Eye (tissue), 1 donor: Measurements from ENCODE around the gene SLC11A2.
A peak's percentile ranks its signal among the peaks of the same experiment; 100 is the strongest.
"Not testable (repeated sequence)": the region's sequence is repeated elsewhere in the genome, so short reads cannot be mapped to it uniquely, and the experiment has no call there.

Source experiments
- DNase-seq: peaks from one replicate; pipeline ENCODE4 v3.0.0-alpha.2; 2015

The SLC11A2 gene

DNA sequence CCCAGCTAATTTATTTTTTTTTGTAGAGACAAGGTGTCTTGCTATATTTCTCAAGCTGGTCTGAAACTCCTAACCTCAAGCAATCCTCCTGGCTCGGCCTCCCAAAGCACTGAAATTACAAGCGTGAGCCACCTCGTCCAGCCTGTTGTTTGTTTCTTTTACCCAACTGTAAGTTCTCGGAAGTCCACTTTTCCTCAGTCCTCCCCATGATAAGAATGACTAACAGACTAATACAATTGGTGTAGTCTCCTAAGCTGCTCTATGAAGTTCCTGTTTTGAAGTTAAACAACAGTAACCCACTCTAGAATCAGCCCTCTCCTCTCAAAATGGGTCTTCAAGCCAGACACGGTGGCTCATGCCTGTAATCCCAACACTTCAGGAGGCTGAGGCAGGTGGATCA lies 37.3 kb downstream of the SLC11A2 start:
- no peak for DNase-seq

DNA sequence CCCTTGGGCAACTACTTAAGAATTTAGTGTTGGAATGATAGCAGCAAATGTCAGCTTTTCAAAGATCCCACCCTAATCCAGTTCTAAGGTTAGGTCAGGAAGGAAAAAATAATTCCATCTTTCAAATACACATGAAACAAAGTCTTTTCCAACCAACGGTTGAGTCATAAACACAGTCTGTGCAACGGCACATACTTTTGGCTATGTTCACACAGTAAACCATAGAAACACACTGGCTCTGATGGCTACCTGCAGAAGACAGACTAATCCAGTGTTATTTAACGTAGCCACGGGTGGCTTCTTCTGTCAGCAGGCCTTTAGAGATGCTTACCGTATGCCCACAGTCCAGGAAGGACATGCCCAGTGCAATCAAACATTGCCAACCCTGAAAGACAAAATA lies 38.1 kb downstream of the SLC11A2 start:
- DNase-seq, result no peak

DNA sequence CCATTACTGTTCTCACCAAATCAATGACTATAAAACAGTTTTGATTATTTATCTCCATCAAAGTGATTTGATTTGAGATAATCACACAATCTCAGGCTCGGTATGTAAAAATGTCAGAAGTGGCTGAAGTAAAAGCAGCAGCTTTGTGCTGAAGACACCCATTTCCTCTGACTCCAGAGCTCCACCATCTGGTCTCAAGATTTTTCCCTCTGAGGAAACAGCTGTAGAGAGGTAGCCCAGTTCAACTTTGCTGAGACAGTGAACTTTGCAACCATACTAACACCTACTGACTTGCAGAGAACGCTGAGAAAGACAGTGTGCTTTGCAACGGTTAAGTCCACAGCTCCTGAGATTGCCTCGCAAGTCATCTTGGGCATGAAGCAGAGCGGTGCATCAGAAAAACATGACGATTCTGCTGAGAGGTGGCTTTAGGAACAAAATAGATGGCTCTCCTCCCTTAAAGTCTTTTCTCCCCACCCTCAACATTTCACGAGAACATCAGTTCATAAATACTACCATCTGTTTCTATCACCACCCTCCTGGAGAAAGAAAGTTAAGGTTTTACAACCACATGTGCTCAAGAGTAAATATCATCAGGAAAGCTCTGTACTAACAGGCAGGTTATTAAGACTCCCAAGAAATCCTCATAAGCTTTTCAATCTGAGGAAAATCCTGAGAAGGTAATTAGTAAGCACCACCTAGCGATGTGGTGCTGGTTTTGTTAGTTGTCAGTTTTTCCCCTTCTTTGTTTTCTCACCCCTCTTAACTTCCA lies 39.0 kb downstream of the SLC11A2 start:
- DNase-seq, result peak; percentile 72

DNA sequence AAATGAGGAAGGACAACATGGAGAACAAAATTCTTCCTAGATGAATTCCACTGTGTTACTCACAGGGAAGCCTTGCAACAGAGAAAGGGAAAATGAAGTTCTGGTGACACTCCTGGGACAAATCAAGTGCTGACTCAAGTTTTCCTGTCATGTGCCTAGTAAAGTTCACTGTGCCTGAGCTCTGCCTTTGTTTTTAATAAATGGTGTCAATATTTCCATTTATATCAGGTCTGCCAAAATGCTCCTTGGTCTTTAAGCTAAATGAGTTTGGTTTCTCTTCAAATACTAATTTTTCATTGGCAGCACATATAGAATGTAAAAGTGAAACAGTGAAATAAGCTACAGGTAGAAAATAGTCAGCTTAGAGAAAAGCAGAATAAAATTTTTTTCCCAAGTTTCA lies 40.9 kb downstream of the SLC11A2 start:
- no peak for DNase-seq

DNA sequence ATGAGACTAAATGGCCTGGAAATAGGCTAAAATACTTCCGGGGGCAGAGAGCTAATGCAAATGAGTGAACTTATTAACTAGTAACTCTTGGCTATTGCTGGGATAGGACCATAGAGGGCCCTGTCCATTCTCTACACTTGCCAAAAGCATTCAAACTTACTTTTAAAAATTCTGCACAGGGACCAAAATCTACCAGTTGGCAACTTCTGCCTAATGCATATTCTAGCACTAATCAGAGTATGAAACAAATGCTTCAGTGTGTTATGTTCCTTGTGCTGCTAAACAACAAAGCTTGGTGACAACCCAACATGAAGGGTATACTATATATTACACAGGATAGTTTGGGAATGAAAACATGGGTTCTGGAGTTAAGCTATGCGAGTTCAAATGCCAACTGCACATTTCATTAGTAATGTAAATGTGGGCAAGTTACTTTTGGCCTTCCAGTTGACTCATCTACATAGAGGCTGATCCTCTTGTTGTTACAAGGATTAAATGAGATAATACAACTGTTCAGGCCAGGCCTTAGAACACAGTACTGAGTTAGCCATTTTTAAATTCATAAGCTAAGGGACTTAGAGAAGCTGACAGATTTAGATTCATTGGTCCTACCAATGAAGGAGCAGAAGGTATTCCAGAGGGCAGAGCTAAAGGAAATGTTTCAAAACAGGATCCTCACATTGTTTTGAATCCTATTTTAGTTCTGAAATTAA lies 41.4 kb downstream of the SLC11A2 start:
- no peak for DNase-seq

DNA sequence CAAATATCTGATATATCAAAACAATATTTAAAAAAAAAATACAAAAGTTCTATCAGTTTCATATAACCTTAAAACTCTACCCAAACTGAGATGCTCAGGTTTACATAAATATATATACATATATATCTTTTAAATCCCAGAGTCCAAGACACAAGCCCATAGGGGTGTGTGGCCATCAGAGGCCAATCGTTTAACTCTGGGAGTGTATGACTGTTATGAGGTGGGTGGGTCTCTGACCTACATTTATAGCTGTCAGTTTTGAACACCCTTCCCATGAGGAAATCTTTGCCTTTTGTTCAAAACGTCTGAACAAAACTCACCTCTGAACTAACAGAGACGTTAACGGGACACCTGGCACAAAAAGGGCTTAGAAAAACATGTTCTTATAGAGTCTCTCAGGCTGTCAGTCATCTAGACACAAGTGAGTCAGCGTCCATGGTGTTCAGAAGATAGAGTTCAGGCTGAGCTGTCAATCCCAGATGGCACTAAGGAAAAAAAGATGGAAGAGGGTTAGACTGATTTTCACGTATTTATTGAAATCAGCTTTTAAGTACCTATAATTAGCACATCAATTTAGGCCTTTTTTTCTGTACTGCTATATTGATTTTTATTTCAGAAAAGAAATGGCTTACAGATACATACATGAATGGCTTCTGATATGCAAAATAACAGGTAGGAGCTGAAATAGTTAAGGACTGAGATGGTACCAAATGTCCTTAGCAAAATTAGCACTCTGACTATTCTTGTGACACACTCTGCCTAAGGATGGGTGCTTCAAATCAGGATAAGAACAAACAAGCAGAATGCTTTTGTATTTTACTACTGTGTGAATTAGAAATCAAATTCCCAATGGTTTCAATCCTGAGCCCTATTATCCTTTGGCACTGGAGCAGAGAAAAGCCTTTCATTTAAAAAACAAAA lies 44.6 kb downstream of the SLC11A2 start:
- DNase-seq, result peak; percentile 14

DNA sequence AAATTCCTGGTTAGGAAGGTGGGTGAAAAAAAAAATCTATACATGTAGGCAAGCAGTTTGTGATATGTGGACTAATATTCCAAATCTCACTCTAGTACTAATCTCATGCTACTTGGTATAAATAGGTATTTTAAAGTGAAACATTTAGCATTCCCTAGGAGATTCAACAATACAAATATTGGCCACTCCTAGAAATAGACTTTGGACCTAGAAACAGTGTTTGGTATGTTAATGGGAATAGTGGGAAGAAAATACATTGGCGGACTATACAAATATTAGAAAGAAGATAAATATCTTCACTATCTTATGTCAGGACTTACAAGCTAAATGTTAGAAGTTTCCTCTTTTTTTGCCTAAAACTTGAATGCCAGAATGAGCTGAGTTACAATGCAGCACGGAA lies 45.6 kb downstream of the SLC11A2 start:
- DNase-seq, result no peak

DNA sequence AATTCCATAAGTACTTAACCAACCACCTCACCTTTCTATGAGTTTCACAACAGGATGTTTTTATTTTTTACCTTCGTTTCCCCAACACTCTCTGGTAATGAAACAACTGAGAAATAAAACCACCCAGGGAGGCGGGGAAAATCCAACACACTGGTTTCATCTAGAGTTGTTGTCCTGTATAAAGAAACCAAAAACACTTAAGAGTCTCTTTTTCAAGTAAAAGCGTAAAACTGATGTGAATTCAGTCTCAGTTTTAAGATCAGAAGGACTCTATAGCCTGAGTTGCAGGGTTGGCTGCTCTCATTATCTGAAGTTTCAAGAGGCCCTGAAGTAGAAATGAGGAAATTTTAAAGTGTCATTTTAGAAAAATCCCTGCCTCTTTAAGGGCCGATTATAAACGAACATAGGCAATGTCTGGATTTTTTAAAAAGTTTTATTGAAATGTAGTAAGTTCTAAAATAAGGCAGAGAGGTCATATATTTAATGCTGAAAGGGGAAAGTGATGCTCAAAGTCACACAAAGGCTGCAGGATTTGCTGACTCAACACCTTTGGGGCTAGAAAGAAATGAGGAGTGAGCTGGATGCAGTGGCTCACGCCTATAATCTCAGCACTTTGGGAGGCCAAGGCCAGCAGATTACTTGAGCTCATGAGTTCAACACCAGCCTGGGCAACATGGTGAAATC lies 46.7 kb downstream of the SLC11A2 start:
- DNase-seq, result no peak

DNA sequence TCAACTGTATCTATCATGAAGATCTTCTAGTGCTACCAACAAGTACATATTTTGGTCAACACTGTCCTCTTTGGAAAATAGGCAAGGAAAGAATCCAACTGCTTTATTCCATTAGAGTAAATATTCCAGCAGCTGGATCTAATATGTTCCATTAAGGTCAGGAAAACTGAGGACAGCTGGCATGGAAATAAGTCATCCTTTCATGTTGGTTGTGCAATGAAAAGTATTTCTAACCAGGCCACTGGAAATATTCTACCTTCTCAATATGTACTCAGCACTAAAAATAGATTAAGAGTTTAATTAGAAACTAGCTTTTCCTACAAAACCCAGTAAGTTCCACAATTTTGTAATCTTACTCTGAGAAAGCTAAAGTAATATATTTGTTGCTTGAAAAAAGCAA lies 54.2 kb downstream of the SLC11A2 start:
- no peak for DNase-seq

DNA sequence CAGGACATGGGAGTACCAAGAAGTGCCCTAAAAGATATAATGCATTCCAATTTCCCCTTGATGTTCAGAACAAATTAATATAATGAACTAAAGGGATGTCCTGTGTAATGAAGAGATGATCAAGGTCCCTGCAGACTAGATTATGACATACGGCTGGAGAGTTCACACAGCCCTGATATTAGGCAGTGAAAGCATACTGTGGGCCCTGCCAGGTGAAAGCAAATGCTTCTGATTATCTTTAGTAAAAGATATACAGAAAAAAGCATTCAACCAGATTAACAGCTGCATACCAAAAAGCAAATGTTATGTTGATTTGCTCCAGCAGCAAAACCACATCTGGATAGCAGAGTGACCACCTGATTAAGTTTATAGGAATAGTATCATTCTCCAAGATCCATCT lies 61.8 kb downstream of the SLC11A2 start:
- DNase-seq, result no peak

DNA sequence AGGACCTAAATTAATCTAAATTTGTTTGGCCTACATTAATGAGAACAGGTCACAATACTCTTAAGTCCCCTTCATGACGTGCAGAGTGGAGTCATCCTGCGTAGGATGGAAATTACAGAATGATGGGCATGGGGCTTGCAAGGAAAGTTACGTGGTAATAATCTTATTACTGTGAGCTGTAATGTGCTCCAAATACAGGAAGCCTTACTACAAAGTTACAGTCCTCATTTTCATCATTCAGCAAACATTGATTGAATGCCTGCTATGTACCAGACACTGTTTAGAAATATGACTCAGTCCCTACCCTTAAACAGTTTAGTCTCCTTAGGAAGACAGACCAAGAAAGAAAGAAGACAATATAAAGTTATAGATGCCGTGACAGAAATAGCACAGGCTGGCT lies 64.5 kb downstream of the SLC11A2 start:
- DNase-seq, result no peak

DNA sequence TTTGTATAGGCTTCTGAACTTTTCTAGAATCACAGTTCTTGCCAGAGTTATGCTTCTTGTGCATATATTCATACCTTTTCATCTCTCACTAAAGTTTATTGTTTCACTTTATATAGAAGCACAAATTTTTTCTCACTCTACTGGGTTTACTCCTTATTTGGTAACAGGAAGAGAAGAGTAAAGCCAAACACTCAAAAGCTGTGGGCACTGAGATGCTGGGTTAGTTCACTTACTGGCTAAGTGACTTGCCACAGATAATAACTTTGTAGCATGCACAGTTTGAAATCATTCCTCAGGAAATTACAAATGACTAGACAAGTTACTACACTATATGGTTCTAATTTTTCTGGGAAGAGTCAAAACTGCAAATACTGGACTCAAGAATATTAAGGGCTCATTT lies 66.1 kb downstream of the SLC11A2 start:
- no peak for DNase-seq

DNA sequence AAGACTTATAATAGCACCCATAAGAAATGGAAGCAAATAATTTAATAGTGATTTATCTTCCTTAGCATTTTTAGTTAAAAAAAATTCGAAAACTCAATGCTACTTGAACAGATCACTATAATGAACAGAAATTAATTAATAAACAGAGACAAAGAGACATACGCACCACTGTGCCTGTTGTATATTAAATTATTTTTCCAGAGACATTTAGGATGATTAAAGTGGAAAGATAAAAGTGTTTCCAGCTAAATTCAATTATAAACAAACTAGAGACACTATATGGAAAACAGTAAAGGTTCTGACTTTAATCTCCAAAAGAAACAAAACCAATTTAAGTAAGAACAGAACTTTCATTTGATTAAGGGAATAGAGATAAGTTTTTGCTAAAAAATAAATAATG lies 70.5 kb downstream of the SLC11A2 start:
- DNase-seq, result no peak

DNA sequence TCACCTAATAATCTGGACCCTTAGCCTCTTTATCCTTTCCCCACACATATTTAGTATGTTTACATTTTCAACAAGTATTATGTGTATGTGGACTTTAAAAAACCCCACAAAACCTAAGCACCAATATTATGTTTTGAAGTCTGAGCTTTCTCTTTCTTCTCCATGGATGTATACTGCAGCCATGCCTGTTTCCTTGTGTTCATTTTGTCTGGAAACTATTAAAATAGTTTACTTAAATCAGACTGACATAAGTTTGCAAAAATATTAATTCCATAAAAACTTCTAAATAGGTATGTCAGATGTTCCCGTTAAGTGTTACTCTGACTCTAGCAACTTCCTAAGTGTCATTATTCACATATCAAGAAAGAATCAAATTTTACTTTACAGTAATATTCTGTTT lies 70.9 kb downstream of the SLC11A2 start:
- no peak for DNase-seq

DNA sequence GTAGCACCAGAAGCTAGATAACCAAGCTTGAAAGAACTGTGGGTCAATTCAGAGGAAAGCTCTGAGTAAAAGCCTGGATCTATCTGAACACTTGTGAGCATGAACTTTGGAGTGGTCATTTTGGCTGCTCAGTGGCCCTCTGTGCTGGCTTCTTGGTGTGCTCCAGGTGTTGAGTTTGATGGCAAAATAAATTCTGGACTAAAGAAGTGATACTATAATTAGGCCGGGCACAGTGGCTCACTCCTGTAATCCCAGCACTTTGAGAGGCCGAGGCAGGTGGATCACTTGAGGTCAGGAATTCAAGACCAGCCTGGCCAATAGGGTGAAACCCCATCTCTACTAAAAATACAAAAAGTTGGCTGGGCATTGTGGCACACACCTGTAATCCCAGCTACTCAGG lies 71.4 kb downstream of the SLC11A2 start:
- not testable (repeated sequence) for DNase-seq

DNA sequence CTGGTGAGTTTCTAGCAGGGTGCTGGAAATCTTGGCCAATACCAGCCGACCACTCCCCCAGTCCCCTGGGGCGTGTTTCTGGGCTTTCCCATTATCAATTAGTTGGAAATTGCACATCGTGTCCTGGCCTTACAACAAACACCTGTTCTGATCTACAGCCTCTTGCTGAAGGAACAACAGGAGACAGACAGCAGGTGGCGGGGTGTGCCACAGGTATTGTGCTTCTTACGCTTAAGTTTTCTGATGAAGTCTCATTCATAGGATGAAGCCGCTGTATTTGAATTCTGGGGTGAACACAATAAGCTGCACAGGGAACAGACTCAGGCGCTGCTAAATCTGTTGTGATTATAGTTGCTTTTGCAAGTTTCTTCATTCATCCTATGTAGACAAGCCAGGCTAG lies 73.1 kb downstream of the SLC11A2 start:
- DNase-seq, result no peak

DNA sequence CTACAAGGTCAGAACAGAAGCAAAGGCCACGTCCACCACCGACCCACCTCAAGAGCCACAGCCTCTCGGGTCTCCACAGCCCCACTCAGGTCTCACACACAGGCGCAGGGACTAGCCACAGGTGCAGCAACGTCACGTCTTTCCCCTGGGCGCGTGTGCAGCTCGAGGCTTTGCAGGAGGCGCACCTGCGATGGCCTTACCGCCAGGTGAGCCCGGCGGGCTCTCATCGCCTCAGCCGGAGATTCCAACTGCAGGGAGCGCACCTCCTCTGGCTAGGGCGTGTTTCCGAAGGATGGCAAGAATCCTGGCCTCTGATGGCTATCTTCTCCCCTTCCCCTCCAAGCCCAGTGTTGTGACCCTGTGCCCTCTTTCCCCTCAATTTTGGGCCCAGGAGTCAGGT lies 73.7 kb downstream of the SLC11A2 start, which contains the start of gene HIGD1C:
HIGD1C (plus strand) TSS at position 35 of the 400 bp plus-strand sequence. CDS start 1,455 bp downstream, outside the sequence.
- DNase-seq, result no peak

DNA sequence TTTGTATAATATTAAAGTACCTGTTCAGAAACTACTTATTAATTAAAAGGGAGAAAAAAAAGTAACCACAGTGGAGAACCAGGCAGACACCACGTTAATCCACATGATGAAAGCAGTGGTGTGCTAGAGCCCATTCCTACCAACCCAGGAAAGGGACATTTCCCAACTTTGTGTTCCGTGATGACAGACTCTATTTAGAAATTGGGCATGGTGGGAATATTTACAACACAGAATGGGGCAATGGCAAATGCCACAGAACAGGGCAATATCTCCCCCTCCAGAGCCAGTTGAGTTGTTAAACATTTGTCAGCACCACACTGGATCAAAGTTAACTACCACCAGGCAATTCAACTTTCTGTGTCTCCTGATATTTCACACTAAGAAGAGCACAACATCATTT lies 75.1 kb downstream of the SLC11A2 start:
- DNase-seq, result no peak

DNA sequence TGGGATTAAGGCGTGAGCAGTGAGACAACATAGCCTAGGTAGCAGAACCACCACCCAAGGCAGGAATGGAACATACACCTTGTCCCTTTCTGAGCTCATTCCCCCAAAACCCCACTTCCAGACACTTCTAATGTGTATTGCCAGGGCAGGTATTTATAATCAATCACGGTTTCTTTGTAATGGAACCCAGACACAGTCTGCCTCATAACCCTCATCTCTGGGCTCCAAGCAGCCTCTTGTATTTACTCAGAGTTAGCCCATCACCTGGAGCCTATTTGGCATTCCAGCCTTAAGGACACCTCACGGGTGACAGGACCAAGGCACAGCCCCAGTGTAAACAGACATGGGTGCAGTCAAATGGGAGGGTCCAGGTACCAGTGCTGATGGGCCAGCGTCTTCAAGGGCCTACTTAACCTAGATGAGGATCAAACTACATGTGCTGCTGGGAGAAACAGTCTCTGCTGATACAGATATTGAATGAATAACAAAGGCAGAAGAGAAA lies 76.3 kb downstream of the SLC11A2 start:
- no peak for DNase-seq

DNA sequence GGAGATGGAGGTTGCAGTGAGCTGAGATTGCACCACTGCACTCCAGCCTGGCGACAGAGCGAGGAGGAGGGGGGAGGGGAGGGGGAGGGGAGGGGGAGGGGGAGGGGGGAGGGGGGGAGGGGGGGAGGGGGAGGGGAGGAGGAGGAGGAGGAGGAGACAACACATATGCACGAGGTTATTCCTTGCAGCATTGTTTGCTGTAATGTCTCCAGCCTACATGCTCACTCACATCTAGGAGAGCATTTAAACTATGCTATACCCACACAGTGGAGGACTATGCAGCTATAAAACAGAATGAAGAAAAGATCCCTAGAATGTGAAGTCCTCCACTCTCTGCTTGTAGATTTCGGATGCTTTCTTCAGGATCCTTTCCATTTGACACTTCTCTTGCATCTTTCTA lies 77.4 kb downstream of the SLC11A2 start:
- DNase-seq, result no peak

DNA sequence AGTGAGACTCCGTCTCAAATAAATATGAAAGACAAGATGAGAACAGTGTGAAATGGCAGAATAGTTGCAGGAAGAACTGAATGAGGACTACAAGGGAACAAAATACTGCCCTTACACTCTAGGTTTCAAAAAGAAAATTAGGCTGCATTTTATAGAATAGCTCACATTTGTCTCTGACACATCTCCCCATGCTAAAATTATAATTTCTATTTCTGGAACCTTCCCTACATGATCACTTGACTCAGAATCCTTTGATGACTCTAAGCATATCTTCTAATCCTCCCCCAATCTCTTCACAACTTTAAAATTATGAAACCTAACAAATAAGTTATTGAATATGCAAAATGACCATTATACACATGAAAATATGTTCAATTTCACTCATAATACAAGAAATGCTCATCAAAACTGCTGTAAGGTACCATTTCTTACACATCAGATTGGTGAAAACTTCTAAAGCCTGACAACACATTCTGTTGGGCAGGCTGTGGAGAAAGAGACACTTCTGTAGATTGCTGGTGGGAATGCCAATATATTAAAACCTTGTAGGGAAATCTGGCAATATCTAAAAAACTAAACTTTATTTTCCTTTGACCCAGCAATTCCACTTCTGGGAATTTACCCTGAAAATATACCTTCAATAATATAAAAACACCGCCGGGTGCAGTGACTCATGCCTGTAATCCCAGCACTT lies 78.1 kb downstream of the SLC11A2 start:
- no peak for DNase-seq

DNA sequence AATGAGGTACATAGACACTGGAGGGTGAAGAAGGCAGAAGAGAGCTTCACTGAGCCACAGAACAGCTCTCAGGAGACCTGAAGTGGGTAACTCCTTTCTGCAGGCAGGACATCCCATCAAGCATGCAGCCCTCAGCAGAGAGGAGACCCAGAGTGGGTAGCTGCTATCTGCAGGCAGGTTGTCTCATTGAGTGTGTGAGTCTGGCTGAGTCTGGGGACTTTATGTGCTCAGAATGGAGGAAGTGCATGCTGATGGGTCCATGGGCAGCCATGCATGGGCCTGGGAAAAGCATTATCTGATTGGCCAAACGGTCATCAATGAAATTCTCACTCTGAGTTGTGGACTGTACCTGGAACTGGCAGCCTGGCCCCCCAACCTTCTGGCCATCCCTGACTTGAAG lies 88.5 kb downstream of the SLC11A2 start:
- no peak for DNase-seq
